ENCODE measurements around the gene WDPCP.

DNA sequence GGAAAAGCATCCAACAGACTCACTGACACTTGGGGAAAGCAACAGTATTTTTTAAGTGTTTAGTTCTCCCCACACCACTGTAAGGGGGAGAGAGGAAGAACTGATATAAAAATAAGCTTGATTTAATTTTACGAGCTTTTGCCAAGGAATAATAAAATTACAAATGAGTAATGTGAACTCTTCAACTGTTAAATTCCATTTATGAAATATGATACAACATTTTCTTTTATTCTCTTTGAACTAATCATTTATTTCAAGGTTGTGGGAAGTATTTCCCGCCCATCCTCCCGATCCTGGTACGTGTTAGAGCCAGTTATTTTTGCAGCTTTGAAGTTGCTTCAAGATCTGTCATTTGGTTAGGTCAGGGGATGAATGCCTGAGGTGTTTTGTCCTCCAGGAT lies 35.2 kb downstream of the WDPCP start:
- TF ChIP-seq, protein P1, sequence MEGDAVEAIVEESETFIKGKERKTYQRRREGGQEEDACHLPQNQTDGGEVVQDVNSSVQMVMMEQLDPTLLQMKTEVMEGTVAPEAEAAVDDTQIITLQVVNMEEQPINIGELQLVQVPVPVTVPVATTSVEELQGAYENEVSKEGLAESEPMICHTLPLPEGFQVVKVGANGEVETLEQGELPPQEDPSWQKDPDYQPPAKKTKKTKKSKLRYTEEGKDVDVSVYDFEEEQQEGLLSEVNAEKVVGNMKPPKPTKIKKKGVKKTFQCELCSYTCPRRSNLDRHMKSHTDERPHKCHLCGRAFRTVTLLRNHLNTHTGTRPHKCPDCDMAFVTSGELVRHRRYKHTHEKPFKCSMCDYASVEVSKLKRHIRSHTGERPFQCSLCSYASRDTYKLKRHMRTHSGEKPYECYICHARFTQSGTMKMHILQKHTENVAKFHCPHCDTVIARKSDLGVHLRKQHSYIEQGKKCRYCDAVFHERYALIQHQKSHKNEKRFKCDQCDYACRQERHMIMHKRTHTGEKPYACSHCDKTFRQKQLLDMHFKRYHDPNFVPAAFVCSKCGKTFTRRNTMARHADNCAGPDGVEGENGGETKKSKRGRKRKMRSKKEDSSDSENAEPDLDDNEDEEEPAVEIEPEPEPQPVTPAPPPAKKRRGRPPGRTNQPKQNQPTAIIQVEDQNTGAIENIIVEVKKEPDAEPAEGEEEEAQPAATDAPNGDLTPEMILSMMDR (IDR thresholded peaks at IDR 0.05): no peak
- TF ChIP-seq YY1 (IDR thresholded peaks at IDR 0.05; ENCODE audit: low read depth): no peak
- TF ChIP-seq RAD21 (IDR thresholded peaks at IDR 0.05; ENCODE audit: low read length): no peak
- TF ChIP-seq, protein P2, sequence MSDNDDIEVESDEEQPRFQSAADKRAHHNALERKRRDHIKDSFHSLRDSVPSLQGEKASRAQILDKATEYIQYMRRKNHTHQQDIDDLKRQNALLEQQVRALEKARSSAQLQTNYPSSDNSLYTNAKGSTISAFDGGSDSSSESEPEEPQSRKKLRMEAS (IDR thresholded peaks at IDR 0.05; ENCODE audit: low read depth): no peak
- TF ChIP-seq RCOR1 (IDR thresholded peaks at IDR 0.05; ENCODE audit: low read length): no peak
- TF ChIP-seq EP300 (IDR thresholded peaks at IDR 0.05; ENCODE audit: borderline replicate concordance in 1 of 2, low read depth in 1 of 2, low read length in 1 of 2): no peak
- TF ChIP-seq, protein P3, sequence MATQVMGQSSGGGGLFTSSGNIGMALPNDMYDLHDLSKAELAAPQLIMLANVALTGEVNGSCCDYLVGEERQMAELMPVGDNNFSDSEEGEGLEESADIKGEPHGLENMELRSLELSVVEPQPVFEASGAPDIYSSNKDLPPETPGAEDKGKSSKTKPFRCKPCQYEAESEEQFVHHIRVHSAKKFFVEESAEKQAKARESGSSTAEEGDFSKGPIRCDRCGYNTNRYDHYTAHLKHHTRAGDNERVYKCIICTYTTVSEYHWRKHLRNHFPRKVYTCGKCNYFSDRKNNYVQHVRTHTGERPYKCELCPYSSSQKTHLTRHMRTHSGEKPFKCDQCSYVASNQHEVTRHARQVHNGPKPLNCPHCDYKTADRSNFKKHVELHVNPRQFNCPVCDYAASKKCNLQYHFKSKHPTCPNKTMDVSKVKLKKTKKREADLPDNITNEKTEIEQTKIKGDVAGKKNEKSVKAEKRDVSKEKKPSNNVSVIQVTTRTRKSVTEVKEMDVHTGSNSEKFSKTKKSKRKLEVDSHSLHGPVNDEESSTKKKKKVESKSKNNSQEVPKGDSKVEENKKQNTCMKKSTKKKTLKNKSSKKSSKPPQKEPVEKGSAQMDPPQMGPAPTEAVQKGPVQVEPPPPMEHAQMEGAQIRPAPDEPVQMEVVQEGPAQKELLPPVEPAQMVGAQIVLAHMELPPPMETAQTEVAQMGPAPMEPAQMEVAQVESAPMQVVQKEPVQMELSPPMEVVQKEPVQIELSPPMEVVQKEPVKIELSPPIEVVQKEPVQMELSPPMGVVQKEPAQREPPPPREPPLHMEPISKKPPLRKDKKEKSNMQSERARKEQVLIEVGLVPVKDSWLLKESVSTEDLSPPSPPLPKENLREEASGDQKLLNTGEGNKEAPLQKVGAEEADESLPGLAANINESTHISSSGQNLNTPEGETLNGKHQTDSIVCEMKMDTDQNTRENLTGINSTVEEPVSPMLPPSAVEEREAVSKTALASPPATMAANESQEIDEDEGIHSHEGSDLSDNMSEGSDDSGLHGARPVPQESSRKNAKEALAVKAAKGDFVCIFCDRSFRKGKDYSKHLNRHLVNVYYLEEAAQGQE (IDR thresholded peaks at IDR 0.05; ENCODE audit: low read depth, low read length): no peak
- no peak for TF ChIP-seq TAF1 (IDR thresholded peaks at IDR 0.05; ENCODE audit: borderline replicate concordance, low read depth, low read length)
- no peak for TF ChIP-seq POLR2AphosphoS5 (IDR thresholded peaks at IDR 0.05; ENCODE audit: low read depth, low read length)
- no peak for TF ChIP-seq JUND (IDR thresholded peaks at IDR 0.05)
- no peak for TF ChIP-seq ELF1 (IDR thresholded peaks at IDR 0.05)
- no peak for TF ChIP-seq SIN3A (IDR thresholded peaks at IDR 0.05; ENCODE audit: borderline replicate concordance, low read depth, low read length)
- no peak for TF ChIP-seq GATA2 (CRISPR knock-in tag; IDR thresholded peaks at IDR 0.05)
